ENCODE measurements around the gene TMTC1.

DNA sequence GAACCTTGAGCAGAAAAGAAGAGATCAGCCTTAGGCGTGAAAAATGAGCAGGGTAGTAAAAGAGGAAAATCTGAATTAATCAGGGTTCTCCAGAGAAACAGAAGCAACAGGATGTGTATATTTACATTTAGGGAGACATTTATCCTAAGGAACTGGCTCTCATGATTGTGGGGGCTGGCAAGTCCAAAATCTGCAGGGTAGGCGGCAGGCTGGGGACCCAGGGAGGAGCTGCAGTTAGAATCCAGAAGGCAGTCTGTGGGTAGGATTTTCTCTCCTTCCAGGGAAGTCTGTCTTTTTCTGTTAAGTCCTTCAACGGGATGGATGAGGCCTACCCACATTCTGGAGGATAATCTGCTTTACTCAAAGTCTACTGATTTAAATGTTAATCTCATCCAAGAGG, 218.8 kb downstream of the TMTC1 start:
- TF ChIP-seq, protein P1, sequence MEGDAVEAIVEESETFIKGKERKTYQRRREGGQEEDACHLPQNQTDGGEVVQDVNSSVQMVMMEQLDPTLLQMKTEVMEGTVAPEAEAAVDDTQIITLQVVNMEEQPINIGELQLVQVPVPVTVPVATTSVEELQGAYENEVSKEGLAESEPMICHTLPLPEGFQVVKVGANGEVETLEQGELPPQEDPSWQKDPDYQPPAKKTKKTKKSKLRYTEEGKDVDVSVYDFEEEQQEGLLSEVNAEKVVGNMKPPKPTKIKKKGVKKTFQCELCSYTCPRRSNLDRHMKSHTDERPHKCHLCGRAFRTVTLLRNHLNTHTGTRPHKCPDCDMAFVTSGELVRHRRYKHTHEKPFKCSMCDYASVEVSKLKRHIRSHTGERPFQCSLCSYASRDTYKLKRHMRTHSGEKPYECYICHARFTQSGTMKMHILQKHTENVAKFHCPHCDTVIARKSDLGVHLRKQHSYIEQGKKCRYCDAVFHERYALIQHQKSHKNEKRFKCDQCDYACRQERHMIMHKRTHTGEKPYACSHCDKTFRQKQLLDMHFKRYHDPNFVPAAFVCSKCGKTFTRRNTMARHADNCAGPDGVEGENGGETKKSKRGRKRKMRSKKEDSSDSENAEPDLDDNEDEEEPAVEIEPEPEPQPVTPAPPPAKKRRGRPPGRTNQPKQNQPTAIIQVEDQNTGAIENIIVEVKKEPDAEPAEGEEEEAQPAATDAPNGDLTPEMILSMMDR (IDR thresholded peaks at IDR 0.05), result no peak
- TF ChIP-seq EZH2 (IDR thresholded peaks at IDR 0.05) (no peak), EZH2phosphoT487 (IDR thresholded peaks at IDR 0.05) (no peak)
